ENCODE measurements around the gene CCDC71. TPM values are rescaled to one million over a fixed set of nuclear protein-coding genes. Genes with fewer than 3 reads are reported as not detected.

Gene CCDC71
- total and polyA plus RNA-seq, 2 donors (not counting 3 experiments of a cell fraction or from before 2014, with no cell fraction given): 23.5 to 41.6 TPM

DNA sequence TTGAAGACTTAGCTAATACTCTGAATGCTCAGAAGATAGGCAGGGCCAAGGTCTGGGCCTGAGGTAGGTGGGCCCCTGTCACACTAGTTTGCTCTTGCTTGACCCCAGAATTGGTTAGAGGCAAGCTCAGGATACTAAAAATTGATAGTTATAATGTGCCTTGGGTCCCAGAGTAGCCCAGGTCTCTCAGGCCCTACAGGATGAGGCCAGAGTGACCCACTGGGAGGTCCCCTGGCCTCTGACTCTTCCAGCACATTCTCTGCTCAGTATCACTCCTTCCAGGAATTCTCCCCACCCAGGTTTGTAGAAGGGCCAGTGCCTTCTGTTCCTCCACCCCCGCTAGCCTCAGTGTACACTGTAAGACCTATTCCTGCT is 4.6 kb upstream of the CCDC71 start:
- dilution Hi-C loops (cut with MboI; ENCODE audit: extremely low pct_ligation_motif_present, low sequenced_read_pairs) (no loop called here), intact Hi-C loops (cut with micrococcal nuclease) (loop anchor here (1.0 to 2.0 kb wide), 7 partner anchors 38 to 279 kb away; partner anchors contain the start of genes C3orf62, LAMB2, QRICH1 and USP4)
- TF ChIP-seq EZH2 (IDR thresholded peaks at IDR 0.05; ENCODE audit: borderline replicate concordance, low read depth, low read length, severe bottlenecking) (no peak), JUN (IDR thresholded peaks at IDR 0.05; ENCODE audit: borderline replicate concordance, insufficient read depth, insufficient read length, low read depth) (no peak), POLR2AphosphoS5 (IDR thresholded peaks at IDR 0.05; ENCODE audit: insufficient read depth, low read depth, low read length) (no peak), GATA2 (IDR thresholded peaks at IDR 0.05; ENCODE audit: insufficient read depth, insufficient read length, low read depth, low read length) (no peak)
- H3K4me3 ChIP-seq (replicated peaks in 1 of 3; ENCODE audit: insufficient read depth in 1 of 3, low read depth in 1 of 3, low read length in 3 of 3): peak overlapping the region in 1 of 3 experiments; percentile 94
- H3K4me2 ChIP-seq (ENCODE audit: insufficient read depth, low read length): peak overlapping the region; percentile 67
- H3K9me3 ChIP-seq (replicated peaks; ENCODE audit: control insufficient read depth, insufficient read depth, low read length): no peaks in the 10 kb centered on the region
- peaks cover 25% of the 10 kb centered on the region for H3K4me1 ChIP-seq (ENCODE audit: control insufficient read depth, extremely low read depth, insufficient read depth, low read length)
- H3K27ac ChIP-seq (ENCODE audit: insufficient read depth, low read depth, low read length): no peak overlapping the region
- H3K36me3 ChIP-seq (ENCODE audit: control insufficient read depth in 2 of 2, extremely low read depth in 1 of 2, insufficient read depth in 2 of 2, low read length in 2 of 2): peaks cover 0 to 14% of the 10 kb centered on the region in 2 experiments
- no peak overlapping the region for H3K9ac ChIP-seq (replicated peaks; ENCODE audit: extremely low read depth, insufficient read depth, low read length)
- H3K79me2 ChIP-seq (ENCODE audit: control insufficient read depth, insufficient read depth, low read length): peaks cover 8% of the 10 kb centered on the region
- H4K20me1 ChIP-seq (replicated peaks; ENCODE audit: control insufficient read depth, extremely low read depth, insufficient read depth, low read length): no peaks in the 10 kb centered on the region
- DNase-seq (ENCODE audit: low read depth, low spot score) (no peak), FAIRE-seq (no peak)
- POLR2A ChIA-PET: no interaction called here
- peak overlapping the region; percentile 72 for H2AFZ ChIP-seq (ENCODE audit: low read depth, low read length)
- no TSS peak for BruUV-seq (replicated peaks)
- CTCF ChIA-PET: interaction anchor here (0.6 to 8.5 kb wide), 36 partner anchors 10 to 299 kb away, joined by 3 to 87 read pairs (median 6); partner anchors contain the start of genes C3orf62, DAG1, LAMB2 and USP19
- H3K27me3 ChIP-seq (ENCODE audit: control insufficient read depth in 2 of 2, insufficient read depth in 2 of 2, low read length in 2 of 2): no peaks in the 10 kb centered on the region
- no peaks in the 10 kb centered on the region for H3K9me1 ChIP-seq (replicated peaks; ENCODE audit: control insufficient read depth, extremely low read depth, insufficient read depth, low read length)

DNA sequence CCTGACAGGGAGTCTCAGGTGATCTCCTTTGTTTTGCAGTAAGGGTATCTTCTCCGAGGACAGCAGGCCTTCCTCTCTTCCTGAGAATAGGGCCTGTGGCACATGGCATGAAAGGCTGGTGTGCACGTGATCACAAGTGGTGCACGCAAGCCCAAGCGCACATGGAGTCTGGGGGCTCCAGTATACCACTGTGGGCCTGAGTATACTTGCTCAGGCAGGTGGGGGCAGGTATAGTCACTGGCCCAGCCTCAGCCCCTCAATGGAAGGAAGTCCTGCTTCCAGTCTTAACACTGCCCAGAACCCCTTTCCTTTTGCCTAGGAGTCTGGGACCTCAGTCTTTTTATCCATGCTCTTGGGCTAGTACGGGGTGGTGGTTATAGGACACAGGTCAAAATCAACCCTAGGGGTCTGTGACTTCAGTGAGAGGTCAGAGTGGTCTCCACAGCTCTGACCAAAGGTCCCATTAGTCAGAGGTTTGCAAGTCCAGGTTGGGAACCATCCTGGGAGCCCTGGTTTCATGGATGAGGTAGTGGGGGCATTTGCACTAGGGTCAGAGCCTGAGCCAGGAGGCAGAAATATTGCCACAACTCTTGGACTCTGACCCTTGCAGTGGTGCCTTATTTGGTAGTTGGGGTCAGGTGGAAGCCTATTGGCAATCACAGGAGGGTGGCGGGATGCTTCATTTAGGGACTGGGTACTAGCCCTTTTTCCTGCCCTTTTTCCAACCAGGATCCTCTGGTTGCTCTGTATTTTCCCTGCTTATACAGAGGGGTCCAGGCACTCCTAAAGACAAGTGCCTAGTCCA is 823 bp upstream of the CCDC71 start:
- no peaks in the 10 kb centered on the region for H4K20me1 ChIP-seq (replicated peaks; ENCODE audit: control insufficient read depth, extremely low read depth, insufficient read depth, low read length)
- no peaks in the 10 kb centered on the region for H3K9me3 ChIP-seq (replicated peaks; ENCODE audit: control insufficient read depth, insufficient read depth, low read length)
- H3K27ac ChIP-seq (ENCODE audit: insufficient read depth, low read depth, low read length): peak overlapping the region; percentile 51
- H3K27me3 ChIP-seq (ENCODE audit: control insufficient read depth in 2 of 2, insufficient read depth in 2 of 2, low read length in 2 of 2): no peaks in the 10 kb centered on the region
- H3K79me2 ChIP-seq (ENCODE audit: control insufficient read depth, insufficient read depth, low read length): peaks cover 22% of the 10 kb centered on the region
- ChIA-PET CTCF (interaction anchor here (8.5 kb wide), 1 partner anchor 282 kb away, joined by 87 read pairs; no protein-coding TSS in a partner anchor), POLR2A (no interaction called here)
- intact Hi-C loops (cut with micrococcal nuclease) (no loop called here), dilution Hi-C loops (cut with MboI; ENCODE audit: extremely low pct_ligation_motif_present, low sequenced_read_pairs) (no loop called here)
- FAIRE-seq (no peak), DNase-seq (ENCODE audit: low read depth, low spot score) (no peak)
- no peaks in the 10 kb centered on the region for H3K9me1 ChIP-seq (replicated peaks; ENCODE audit: control insufficient read depth, extremely low read depth, insufficient read depth, low read length)
- no TSS peak for BruUV-seq (replicated peaks)
- H3K9ac ChIP-seq (replicated peaks; ENCODE audit: extremely low read depth, insufficient read depth, low read length): peak overlapping the region; percentile 84
- peak overlapping the region; percentile 36 to 81 (median 71) for H3K4me3 ChIP-seq (replicated peaks in 1 of 3; ENCODE audit: insufficient read depth in 1 of 3, low read depth in 1 of 3, low read length in 3 of 3)
- peaks cover 2 to 14% of the 10 kb centered on the region in 2 experiments for H3K36me3 ChIP-seq (ENCODE audit: control insufficient read depth in 2 of 2, extremely low read depth in 1 of 2, insufficient read depth in 2 of 2, low read length in 2 of 2)
- H2AFZ ChIP-seq (ENCODE audit: low read depth, low read length): peak overlapping the region; percentile 97
- H3K4me1 ChIP-seq (ENCODE audit: control insufficient read depth, extremely low read depth, insufficient read depth, low read length): peaks cover 18% of the 10 kb centered on the region
- peak overlapping the region; percentile 86 for H3K4me2 ChIP-seq (ENCODE audit: insufficient read depth, low read length)
- TF ChIP-seq MYC (IDR thresholded peaks at IDR 0.05; ENCODE audit: low read depth, low read length): no peak
- no peak for TF ChIP-seq POLR2AphosphoS5 (IDR thresholded peaks at IDR 0.05; ENCODE audit: insufficient read depth, low read depth, low read length)
- TF ChIP-seq, protein P1, sequence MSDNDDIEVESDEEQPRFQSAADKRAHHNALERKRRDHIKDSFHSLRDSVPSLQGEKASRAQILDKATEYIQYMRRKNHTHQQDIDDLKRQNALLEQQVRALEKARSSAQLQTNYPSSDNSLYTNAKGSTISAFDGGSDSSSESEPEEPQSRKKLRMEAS (IDR thresholded peaks at IDR 0.05; ENCODE audit: insufficient read depth, insufficient read length): no peak
- TF ChIP-seq JUN (IDR thresholded peaks at IDR 0.05; ENCODE audit: borderline replicate concordance, insufficient read depth, insufficient read length, low read depth): no peak
- TF ChIP-seq EZH2 (IDR thresholded peaks at IDR 0.05; ENCODE audit: borderline replicate concordance, low read depth, low read length, severe bottlenecking): no peak
- TF ChIP-seq FOS (IDR thresholded peaks at IDR 0.05; ENCODE audit: borderline replicate concordance, insufficient read depth, low read length): no peak
- TF ChIP-seq, protein P2, sequence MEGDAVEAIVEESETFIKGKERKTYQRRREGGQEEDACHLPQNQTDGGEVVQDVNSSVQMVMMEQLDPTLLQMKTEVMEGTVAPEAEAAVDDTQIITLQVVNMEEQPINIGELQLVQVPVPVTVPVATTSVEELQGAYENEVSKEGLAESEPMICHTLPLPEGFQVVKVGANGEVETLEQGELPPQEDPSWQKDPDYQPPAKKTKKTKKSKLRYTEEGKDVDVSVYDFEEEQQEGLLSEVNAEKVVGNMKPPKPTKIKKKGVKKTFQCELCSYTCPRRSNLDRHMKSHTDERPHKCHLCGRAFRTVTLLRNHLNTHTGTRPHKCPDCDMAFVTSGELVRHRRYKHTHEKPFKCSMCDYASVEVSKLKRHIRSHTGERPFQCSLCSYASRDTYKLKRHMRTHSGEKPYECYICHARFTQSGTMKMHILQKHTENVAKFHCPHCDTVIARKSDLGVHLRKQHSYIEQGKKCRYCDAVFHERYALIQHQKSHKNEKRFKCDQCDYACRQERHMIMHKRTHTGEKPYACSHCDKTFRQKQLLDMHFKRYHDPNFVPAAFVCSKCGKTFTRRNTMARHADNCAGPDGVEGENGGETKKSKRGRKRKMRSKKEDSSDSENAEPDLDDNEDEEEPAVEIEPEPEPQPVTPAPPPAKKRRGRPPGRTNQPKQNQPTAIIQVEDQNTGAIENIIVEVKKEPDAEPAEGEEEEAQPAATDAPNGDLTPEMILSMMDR (IDR thresholded peaks at IDR 0.05; ENCODE audit: extremely low read depth in 1 of 2, insufficient read depth in 1 of 2, low read depth in 1 of 2, low read length in 2 of 2): no peak
